Stimulated activated CD4-positive, alpha-beta T cell treated with anti-CD3 and anti-CD28 coated beads, TNF-alpha, amount 100 ng/mL, for 48 hours (primary cell): ENCODE data around the gene FBXW5.

ENCODE experiments used
- DNase-seq, 3 donors: peaks; one replicate each; pipeline ENCODE4 v3.0.0-alpha.2; 2020; ENCODE audit warnings: low read depth in 3 of 3

FBXW5 gene

DNA sequence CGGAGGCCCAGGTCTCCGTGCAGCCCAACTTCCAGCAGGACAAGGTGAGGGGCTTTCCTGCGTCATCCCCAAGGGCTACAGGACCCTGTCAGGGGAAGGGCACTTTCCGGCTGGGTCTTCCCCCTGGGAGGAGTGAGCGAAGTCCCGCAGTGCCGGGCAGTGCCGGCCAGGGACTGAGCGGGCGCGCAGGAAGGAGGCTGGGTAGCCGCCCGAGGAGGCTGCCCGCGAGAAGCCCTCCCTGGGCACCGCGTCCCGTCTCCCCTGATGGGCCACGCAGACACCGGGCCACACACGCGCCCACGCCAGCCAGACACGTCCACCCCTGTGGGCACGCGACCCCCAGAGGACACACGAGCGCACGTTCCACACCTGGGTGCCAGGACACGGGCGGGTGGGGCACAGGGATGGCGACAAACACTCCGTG, 33.1 kb upstream of the FBXW5 start:
- DNase-seq = no peak

DNA sequence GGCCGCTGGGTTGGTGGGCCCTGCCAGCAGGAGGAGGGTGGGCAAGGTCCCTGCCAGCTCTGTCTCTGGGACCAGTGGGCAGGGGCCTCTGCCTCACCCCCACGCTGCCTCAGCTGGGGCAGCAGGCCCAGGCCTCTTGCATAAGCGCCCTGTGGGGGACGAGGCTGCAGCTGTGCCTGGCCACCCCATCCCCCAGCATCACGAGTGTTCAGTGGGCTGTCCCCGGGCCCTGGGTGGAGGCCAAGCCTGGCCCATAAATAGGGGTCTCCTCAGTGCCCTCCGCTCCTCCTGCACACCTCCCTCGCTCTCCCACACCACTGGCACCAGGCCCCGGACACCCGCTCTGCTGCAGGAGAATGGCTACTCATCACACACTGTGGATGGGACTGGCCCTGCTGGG, 32.7 kb upstream of the FBXW5 start, which contains the start of gene PTGDS:
PTGDS (plus strand) TSS at position 282 of the 400 bp plus-strand sequence; CDS start at position 357, 75 bp downstream.
- DNase-seq = no peak

DNA sequence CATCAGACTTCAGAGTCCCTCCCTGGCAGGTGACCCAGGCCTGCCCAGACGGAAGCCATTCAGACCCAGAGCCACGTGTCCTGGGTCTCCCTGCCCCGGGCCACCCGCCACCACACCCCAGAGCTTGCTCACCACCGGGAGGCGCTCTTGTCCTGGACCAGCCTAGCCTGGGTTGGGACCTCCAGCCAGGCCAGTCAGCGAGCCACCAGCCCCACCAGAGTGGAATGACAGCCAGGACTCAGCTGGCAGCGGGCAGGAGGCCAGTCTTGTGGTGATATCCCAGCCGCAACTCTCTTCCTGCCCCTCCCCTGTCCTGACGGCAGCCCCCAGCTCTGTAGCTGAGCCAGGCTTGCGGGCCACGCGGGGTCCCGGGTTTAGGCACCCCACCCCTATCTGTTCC, 31.1 kb upstream of the FBXW5 start:
- DNase-seq = peak in 1 of 3 donors; percentile 41

DNA sequence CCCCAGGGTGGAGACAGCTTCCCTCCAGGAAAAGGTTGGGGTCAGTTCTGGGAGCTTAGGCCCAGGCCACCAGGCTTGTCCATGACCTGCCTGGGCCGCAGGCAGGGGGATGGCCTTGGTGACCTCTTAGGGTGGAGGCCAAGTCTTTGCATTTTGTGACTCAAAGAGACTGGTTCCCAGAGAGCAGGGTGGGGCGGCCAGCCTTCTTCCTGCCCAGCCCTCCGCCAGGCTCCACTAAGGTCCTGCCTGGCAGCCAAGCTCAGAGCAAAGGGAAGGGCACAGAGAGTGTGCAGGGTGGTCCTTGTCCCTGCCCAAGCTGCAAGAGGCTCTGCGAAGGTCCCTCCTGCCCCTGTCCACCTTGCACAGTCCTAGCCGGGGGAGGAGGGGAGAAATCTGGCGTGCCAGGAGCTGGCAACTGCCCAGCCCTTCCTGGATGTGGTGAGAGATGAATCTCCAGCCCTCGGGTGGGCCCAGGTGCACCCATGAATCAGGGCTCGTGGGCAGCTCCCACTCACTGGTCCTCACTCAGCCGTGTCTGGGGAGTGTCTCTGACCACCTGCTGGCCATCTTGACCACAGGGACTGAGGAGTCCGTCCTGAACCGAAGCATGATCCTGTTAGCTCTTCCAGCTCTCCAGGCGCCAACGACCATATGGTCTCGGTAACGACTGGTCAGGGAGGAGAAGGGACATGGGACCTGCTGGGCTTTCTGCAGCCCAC, 30.4 kb upstream of the FBXW5 start:
- no peak for DNase-seq

DNA sequence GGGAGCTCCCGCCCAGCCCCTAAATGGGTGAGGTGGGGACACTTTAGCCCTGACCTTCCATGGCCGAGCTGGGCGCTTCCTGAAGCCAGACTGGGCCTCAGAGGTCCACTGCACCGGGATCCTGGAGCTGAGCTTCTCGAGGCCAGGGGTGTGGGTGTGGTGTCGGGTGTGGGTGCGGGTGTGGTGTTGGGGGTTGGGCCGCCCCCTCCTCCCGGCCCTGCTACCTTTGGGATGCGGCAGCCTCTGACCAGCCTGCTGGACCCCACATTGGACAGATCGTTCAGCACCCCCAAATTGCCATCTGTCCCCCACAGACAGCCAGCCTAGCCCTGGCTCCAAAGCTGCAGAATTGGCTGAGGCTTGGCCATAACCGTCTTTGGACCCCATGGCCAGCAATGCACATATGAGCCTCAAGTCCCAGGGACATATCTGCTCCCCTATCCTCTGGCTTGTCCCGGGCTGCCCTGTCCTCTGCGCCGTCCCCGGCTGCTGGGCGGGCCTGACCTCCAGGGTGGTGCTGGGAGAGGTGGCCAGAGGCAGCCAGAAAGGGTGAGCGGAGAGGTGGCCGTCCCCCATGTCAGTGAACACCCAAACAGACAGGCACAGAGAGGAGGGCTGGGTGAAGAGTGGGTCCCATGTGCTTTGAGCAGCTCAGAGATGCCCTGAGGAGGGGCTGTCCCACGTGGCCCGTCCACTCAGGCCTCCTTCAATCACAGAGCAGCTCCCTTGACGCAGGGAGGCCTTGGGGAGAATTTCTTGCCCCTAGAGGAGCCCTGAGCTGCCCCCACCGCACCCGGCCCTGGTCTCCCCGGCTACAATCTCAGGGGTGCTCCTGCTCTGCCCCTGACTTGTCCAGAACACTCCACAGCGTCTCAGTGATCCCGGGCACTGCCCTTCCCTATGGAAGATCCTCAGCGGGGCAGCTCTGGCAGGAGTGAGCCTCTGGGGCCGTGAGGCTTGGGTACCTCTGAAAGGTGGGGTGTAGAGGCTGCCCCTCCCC, 29.4 kb upstream of the FBXW5 start:
- DNase-seq = no peak

DNA sequence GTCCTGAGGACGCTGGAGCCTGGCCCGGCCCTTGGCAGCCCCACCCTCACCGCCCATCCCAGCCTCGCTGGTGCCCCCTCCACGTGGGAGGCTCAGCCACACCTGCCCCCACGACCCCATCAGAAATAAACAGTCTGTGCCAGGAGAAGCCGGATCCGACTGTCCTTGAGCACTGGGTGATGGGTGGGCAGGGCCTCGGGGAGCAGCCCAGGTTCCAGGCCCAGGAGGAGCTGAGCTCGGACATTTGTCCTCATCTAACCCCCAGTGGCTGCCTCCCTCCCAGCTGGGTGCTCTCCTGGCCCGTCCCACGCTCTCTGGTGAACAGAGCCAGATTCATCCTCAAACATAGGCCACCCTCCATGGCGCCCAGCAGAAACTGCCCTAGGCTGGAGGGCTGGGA, 28.2 kb upstream of the FBXW5 start:
- no peak for DNase-seq

DNA sequence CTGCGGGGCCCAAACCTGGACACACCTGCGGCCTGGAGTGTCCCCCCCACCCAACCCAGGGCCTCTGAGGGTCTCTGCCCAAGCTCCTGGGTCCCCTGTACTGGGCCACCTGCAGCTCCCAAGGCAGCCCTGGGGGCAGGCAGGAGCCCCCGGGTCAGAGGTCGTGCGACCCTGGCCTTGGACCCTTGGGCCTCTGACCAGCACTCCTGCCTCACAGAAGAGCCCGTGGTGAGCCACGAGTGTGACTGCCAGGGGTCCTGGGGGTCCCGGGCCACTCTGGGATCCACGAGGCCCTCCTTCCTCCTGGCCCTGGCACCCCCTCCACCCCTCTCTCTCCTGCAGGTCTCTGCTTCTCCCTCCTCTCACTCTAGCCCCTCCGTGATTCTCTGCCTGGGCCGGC, 27.8 kb upstream of the FBXW5 start:
- DNase-seq = no peak

DNA sequence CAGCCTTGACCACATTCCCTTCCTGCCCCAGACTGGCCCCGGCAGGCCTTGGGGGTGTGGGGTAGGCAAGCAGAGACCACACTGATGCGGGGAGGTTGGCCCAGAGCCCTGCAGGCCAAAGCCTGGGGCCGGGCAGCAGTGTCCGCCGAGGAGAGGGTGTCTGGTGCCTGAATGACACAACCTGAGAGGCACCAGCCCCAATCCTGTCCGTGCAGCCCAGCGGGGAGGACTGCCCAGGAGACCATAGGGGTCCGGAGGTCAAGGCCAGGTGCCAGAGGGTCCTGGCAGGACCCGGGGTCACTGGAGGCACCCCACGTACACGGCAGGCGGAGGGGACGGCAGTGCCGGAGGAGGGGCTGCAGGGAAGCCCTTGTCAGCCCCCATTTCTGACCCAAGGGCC, 27.2 kb upstream of the FBXW5 start:
- DNase-seq = no peak

DNA sequence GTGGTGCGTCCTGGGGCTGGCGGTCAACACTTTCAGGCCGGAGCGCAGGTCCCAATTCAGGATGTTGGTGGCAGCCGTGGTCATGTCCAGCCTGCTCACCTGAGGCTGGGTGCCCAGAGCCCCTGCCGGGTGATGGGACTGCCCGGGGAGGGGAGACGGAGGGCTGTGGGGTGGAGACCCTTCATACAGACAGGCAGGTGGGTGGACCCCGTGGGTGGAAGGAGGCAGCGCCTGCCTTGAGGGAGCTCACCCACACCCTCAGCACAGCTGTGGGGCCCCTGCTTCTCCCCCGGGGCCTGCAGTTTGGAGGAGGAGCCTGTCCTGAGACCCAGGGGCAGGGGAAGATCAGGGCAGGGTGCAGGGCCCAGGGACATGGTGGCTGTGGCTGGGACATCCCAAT, 25.8 kb upstream of the FBXW5 start:
- DNase-seq = no peak

DNA sequence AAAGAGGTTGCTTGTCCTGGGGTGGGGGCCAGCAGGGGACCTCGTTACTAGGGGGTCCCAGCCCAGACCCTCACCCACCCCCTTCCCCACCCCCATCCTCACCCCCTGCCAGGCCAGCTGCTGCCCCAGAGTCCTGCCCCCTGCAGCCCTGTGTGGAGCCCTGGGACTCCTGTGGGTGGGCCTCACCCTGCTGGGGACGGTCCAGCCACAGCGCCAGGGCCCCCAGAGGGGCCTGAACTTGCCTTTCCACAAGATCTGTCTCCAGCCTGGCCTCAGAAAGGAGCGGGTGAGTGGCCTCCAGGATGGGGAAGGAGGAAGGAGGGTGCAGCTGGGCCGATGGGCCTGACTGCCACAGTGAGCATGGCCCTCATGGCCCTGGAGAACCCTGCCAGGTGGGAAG, 25.2 kb upstream of the FBXW5 start:
- no peak for DNase-seq

DNA sequence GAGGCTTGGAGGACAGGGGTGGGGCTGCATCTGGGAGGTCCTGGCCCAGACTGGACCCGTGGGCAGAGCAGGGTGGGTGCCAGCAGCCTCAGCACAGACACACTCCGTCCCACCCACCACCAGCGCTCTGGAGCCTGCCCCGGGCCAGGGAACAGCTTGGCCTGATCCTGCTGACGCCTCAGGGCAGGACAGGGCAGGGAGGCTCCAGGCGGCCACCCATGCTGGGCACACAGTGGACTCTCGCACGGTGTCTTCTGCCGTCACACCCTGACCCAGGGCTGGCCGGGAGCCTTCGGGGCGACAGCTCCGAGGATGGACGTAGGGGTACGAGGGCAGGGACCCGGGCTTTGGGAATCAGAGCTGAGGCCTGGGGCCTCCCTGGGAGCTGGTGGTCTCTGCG, 24.6 kb upstream of the FBXW5 start:
- no peak for DNase-seq

DNA sequence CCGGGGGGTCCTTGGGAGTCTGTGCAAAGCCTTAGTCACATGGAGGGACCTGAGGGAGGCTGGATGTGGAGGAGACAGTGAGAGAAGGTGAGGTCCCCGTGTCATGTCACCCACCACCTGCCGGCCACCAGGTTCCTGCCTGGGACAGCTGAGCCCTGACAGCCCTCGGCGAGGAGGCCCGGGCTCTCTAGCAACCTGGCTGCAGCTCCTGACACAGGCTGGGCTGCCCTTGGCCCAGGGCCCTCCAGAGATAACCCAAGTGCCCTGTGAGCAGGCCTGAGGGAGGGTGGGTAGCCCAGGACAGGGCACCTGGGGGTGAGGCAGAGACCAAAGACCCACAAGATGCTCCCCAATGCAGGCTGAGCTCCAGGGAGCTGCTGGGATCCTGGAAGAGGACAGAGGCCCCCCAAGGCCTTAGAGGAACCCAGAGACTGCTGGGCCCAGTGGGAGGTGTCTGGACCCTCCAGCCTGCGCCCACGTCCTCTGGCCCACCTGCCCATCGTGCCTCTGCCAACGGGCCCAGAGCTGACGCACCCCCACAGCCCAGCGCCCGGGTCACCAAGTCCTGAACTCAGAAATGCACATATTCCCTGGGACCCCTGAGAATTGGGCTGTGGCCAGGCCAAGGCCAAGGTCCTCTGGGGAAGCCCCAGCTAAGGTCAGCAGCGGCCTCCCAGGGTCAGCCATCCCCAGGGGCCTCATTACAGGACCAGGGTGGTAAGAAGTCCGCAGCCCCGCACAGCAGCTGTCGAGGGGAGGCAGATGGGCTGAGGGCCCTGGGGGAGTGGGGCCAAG, 24.0 kb upstream of the FBXW5 start:
- DNase-seq = no peak

DNA sequence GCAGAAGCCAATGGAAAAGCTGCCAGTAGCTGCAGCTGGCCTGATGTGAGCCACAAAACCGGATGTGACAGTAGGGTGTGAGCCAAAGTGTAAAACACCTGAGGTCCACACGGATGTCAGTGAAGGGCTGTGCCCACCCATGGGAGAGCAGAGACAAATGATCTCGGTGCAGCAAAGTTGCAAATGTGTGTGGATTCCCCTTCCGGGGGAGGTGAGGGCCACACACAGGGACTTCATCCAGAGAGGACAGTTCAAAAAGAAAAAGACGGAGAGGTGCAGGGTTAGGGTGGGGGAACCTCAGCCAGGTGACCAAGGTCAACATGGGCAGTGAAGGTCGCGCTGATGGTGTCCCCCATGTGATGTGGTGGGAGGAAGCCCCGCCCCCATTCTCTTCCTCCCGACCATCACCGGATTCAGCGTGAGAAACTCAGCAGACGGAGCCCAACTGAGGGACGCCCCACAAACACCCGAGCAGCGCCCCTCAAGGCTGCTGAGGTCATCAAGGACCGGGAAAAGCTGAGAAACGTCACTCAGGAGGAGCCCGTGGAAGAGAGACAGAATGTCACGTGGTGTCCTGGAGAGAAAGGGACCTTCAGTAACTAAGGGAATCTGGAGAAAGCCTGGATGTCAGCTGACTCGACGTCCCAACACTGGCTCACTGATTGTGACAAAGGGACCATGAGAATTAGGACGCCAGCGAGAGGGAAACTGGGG, 21.4 kb upstream of the FBXW5 start:
- no peak for DNase-seq

DNA sequence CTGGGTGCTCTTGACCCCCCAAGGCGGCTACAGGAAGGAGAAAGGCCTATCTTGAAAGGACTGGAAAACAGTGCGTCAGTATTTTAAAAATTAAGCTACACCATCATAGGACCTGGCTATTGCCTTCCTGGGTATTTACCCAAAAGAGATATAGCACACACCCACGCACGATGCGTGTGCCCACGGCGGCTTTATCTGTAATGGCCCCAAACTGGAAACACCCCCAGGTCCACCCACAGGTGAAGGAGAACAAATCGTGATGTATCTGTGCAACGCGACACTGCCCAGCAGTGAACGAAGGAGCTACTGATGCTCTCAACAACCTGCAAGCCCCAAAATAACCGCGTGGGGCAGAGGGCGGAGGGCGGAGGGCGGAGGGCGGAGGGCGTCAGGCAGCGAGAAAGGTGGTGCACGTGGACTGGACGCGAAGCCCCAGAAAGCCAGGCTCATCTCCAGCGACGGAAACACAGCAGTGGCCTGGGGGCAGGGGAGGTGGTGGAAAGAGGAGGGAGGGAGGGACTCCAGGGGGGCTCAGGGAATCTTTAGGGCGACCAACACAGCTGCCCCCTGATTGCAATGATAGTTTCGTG, 20.4 kb upstream of the FBXW5 start:
- DNase-seq = no peak

DNA sequence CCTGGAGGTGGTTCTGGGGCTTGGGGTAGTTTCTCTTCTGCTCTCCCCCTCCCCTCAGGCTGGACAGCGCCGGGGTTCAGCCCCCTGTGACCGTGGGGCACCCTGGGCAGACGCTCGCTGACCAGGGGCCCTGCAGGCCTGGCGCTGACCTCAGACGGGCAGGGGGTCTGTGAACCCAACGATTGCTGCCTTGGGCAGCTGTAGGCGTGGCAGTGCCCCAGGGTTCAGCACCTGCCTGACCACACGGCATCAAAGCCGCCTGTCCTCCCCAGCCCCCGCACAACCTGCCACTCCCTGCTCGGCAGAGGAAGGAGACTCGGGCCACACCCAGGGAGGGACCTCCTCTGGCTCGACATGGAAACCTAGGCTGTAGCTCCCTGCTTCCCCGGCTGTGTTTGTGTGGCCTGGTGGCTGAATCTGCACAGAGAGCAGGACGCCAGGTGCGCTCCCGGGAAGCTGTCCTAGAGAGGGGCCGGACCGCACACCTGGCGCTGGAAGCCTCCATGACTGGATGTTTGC, 19.7 kb upstream of the FBXW5 start:
- DNase-seq = no peak

DNA sequence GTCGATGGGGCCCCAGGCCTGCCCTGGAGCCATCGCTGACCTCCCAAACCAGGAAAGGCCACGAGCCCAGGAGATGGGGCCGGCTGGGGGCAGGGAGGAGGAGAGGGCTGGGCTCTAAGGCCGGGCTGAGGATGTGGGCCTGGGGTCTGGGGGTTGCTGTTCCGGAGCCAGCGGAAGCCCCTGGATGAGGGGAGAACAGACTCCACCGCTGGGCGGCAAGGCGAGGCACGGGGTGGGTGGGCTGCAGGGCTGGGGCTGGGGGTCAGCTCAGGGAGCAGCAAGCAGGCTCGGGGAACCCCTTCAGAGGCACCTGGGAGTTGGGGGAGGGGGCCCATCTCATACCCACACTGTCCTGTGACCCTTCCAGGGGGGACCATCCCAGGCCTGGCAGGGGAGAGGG, 19.2 kb upstream of the FBXW5 start:
- no peak for DNase-seq

DNA sequence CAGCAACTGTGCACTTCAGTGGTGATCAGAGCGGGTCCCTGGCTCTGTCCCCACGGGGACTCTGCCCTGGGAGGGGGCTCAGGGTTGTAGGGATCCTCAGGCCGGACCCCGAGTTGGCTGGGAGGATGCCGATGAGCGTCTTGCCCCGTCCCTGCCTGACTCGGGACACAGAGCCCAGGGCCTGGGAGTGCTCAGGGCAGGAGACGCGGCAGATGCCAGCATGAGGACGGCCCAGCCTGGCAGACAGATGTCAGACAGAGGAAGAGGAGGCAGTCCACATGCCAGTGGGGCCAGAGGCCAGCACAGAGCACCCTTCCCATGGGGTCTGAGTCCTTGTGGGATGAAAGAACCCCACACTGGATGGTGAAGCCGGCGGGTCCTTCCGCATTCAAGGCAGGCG, 18.8 kb upstream of the FBXW5 start:
- DNase-seq = no peak

DNA sequence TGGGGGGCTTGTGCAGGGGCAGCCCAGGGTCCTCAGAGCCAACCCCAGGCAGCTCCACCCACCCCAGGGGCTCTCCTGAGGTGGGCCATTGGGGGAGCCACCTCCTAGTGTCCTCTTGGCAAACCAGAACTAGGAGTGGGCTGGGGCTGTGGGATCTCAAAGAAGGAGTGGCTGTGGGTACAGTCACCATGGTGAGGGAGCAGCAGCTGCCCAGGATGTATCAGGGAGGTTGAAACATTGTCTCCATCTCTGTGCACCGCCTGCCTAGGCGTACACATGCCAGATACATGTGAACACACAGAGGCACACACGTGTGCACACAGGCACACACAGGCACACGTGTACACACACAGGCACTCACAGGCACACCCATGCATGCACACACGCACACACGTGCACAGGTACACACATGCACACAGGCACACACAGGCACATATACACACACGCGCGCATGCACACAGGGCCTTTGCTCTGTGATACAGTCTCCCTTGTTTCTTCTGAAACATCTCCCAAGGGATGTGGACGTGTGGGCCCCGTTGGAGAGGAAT, 18.2 kb upstream of the FBXW5 start:
- no peak for DNase-seq

DNA sequence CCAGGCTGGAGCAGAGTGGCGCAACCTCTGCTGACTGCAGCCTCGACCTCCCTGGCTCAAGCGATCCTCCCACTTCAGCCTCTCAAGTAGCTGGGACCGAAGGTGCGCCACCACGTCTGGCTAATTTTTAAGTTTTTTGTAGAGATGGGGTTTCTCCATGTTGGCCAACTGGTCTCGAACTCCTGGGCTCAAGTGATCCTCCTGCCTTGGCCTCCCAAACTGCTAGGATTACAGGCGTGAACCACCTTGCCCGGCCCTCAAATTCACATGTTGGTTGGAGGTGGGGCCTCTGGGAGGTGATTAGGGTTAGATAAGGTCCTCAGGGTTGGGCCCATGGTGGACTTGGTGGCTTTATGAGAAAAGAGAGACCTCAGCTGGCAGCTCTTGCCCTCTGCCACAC, 17.6 kb upstream of the FBXW5 start:
- no peak for DNase-seq

DNA sequence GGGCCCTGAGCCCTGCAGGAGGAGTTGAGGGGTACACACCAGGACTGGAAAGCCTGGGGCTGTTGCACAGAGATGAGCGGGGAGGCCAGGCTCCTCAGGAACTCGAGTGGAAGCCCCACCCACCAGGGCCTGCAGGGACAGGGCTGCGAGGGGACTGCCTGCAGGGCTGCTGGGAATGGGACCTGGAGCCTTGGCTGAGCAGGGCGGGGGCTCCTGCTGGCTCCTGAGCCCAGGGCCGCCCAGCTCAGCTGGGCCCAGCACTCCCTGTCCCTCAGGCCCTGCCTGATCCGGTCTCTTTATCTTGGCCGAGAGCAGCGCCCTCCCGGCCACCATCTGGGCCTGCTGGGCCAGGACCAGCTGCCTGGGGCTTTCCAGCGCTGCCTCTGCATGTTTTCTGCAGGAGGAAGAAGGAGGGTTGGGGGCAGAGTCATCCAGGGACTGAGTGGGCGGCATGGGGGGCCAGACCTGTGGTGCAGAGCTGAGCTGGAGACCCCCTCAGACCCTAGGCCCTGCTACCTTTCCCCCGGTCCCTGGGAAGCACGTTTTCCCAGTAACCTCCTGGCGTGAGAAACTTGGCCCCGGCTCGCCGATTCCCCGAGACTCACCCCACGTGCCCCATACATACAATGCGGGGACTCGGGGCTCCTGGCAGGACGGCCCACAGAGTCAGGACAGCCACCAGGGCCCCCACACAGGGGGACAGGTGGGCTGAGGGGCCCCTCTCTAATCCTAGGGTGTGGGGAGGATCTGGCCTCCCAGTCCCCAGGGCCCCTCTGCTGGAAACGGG, 16.9 kb upstream of the FBXW5 start:
- DNase-seq = no peak
